K562 (cell line): Measurements from ENCODE around the gene SMOC2. TPM values are rescaled to one million over a fixed set of nuclear protein-coding genes. Genes with fewer than 3 reads are reported as not detected.

ENCODE experiments used
- ATAC-seq: fragments of 200-7000 bp; cut with Tn5 transposase; 3 replicates; pipeline ENCODE4 v1.9.1; 2020; ENCODE audit warnings: moderate library complexity
- BruUV-seq: library from RNA; stranded (reverse); fragments of 400-500 nt; replicated peaks from 2 replicates; lab custom pipeline; 2021; lab: Mats Ljungman, UMichigan
- CTCF ChIA-PET: fragments of 300-600 bp; formaldehyde crosslinking; extraction: SDS; loops from one replicate; lab custom pipeline; 2021; ENCODE audit warnings: low intra/inter-chr PET ratio; lab: Yijun Ruan, JAX
- POLR2A ChIA-PET: fragments of 300-600, 350-650 bp; sonication (Branson Sonifier 250); formaldehyde crosslinking; extraction: SDS; loops from one replicate; lab custom pipeline; 2021; ENCODE audit warnings: antibody characterized with exemption, inconsistent platforms; lab: Yijun Ruan, JAX
- DNase-seq, 4 experiments: peaks; one replicate each; pipeline versions ENCODE4 v3.0.0 to v3.0.0-alpha.2; 2011 to 2018; ENCODE audit warnings: low spot score in 3 of 4, mixed read lengths in 3 of 4; ENCODE audit errors: extremely low read depth in 1 of 4
- FAIRE-seq: peaks from 2 replicates; lab custom pipeline; 2011; peaks lifted over from hg19 to GRCh38; lab: Jason Lieb, UNC
- H2AFZ ChIP-seq: 2 replicates; pipeline ENCODE4 v1.6.0; 2011; ENCODE audit warnings: low read depth, low read length, control low read depth, inconsistent platforms
- H3K27ac ChIP-seq: fragments of 200-600 bp; 3 replicates; pipeline ENCODE4 v1.8.0; 2011; ENCODE audit warnings: low read depth, mild to moderate bottlenecking, control low read depth, inconsistent platforms, low read length, moderate library complexity, mixed read lengths; ENCODE audit errors: extremely low read depth
- H3K27me3 ChIP-seq, 2 experiments: fragments of 300-600 bp in 1 of 2; 2 replicates in 1 of 2; 3 replicates in 1 of 2; pipeline versions ENCODE4 v1.6.0 to v1.8.0; 2011; ENCODE audit warnings: inconsistent platforms in 2 of 2, low read length in 2 of 2, mild to moderate bottlenecking in 1 of 2, mixed read lengths in 1 of 2, moderate library complexity in 1 of 2; ENCODE audit not compliant: control insufficient read depth in 2 of 2, insufficient read depth in 2 of 2
- H3K36me3 ChIP-seq: fragments of 300-600 bp; 3 replicates; pipeline ENCODE4 v1.8.0; 2011; ENCODE audit warnings: mild to moderate bottlenecking, low read length, inconsistent platforms; ENCODE audit not compliant: control insufficient read depth, insufficient read depth
- H3K4me1 ChIP-seq, 2 experiments: fragments of 200-600 bp in 1 of 2; replicated peaks in 1 of 2; 2 replicates in 1 of 2; 3 replicates in 1 of 2; pipeline versions ENCODE4 v1.5.1 to v1.8.0; 2011; ENCODE audit warnings: inconsistent platforms in 2 of 2, low read length in 2 of 2, mild to moderate bottlenecking in 1 of 2, mixed read lengths in 1 of 2, moderate library complexity in 1 of 2; ENCODE audit not compliant: control insufficient read depth in 2 of 2, insufficient read depth in 2 of 2
- H3K4me2 ChIP-seq: 2 replicates; pipeline ENCODE4 v1.6.1; 2011; ENCODE audit warnings: low read length, control low read depth, inconsistent platforms, mixed read lengths; ENCODE audit not compliant: insufficient read depth
- H3K4me3 ChIP-seq: fragments of 200-600 bp; sonication (generic), shearing (Covaris generic); 2 replicates; pipeline ENCODE4 v1.5.1; 2016; ENCODE audit warnings: control low read depth, inconsistent platforms
- H3K79me2 ChIP-seq: fragments of 200-600 bp; 3 replicates; pipeline ENCODE4 v1.8.0; 2011; ENCODE audit warnings: low read length, inconsistent platforms; ENCODE audit not compliant: control insufficient read depth, insufficient read depth
- H3K9ac ChIP-seq, 2 experiments: 2 replicates each; pipeline versions ENCODE4 v1.6.0 to v1.6.1; 2011; ENCODE audit warnings: low read depth in 2 of 2, low read length in 2 of 2, control low read depth in 1 of 2, inconsistent platforms in 1 of 2, mild to moderate bottlenecking in 1 of 2, mixed read lengths in 1 of 2; ENCODE audit not compliant: insufficient read depth in 1 of 2
- H3K9me1 ChIP-seq: one replicate; pipeline ENCODE4 v1.6.0; 2011; ENCODE audit warnings: inconsistent platforms, mild to moderate bottlenecking, low read length, moderate library complexity; ENCODE audit not compliant: control insufficient read depth, insufficient read depth
- H3K9me3 ChIP-seq: replicated peaks from 2 replicates; pipeline ENCODE4 v1.5.1; 2011; ENCODE audit warnings: low read depth, low read length, inconsistent platforms; ENCODE audit not compliant: control insufficient read depth, insufficient read depth
- H4K20me1 ChIP-seq: replicated peaks from 2 replicates; pipeline ENCODE4 v1.6.1; 2011; ENCODE audit warnings: low read length, inconsistent platforms, mixed read lengths; ENCODE audit not compliant: control insufficient read depth, insufficient read depth
- ARHGAP35 ChIP-seq: fragments of 450-650 bp; IDR thresholded peaks from 2 replicates; pipeline ENCODE4 v1.6.1; 2018; ENCODE audit not compliant: partially characterized antibody
- ETS2 ChIP-seq: IDR thresholded peaks from 2 replicates; pipeline ENCODE4 v1.6.1; 2016; ENCODE audit warnings: borderline replicate concordance, missing genetic modification characterization, mild to moderate bottlenecking, moderate library complexity, missing compliant biosample characterization; ENCODE audit not compliant: poor library complexity, severe bottlenecking
- FOS ChIP-seq: IDR thresholded peaks from 3 replicates; pipeline ENCODE4 v1.6.1; 2011; ENCODE audit not compliant: insufficient read length; ENCODE audit errors: extremely low read depth
- GATAD2B ChIP-seq: fragments of 450-650 bp; IDR thresholded peaks from 2 replicates; pipeline ENCODE4 v1.6.1; 2017; ENCODE audit warnings: mild to moderate bottlenecking, borderline replicate concordance
- GTF2A2 ChIP-seq: IDR thresholded peaks from 2 replicates; pipeline ENCODE4 v1.6.1; 2016; ENCODE audit warnings: mild to moderate bottlenecking, missing genetic modification characterization, missing compliant biosample characterization
- POLR2G ChIP-seq: fragments of 200-400 bp; formaldehyde crosslinking; IDR thresholded peaks from 2 replicates; pipeline ENCODE4 v1.6.1; 2017; ENCODE audit warnings: low read depth, mild to moderate bottlenecking, antibody characterized with exemption, low read length, moderate library complexity
- RUNX1 ChIP-seq: sonication (generic); IDR thresholded peaks from 2 replicates; pipeline ENCODE4 v1.6.1; 2016; ENCODE audit warnings: antibody characterized with exemption, low read depth
- SAP30 ChIP-seq: fragments of 200-600 bp; sonication (generic); IDR thresholded peaks from 2 replicates; pipeline ENCODE4 v1.6.1; 2012; ENCODE audit warnings: borderline replicate concordance, low read depth, mild to moderate bottlenecking, moderate library complexity, low read length, control low read depth, inconsistent platforms; ENCODE audit not compliant: insufficient read depth, poor library complexity, severe bottlenecking
- SRSF7 ChIP-seq: fragments of 200-400 bp; formaldehyde crosslinking; optimal IDR thresholded peaks from 2 replicates; pipeline ENCODE3; 2017; ENCODE audit warnings: mild to moderate bottlenecking, low read depth, low read length
- TBP ChIP-seq: optimal IDR thresholded peaks from 2 replicates; pipeline ENCODE3; 2011; ENCODE audit warnings: low read depth, low read length, improper control_type of control experiment
- YY1 ChIP-seq, 3 experiments: IDR thresholded peaks; 2 replicates each; pipeline ENCODE4 v1.6.1; 2011; ENCODE audit warnings: low read length in 2 of 3, mild to moderate bottlenecking in 2 of 3, moderate library complexity in 2 of 3, borderline replicate concordance in 1 of 3, control low read depth in 1 of 3, low read depth in 1 of 3; ENCODE audit not compliant: insufficient read depth in 3 of 3, insufficient replicate concordance in 2 of 3, control insufficient read depth in 1 of 3, insufficient read length in 1 of 3; ENCODE audit errors: extremely low read depth in 1 of 3
- ZFPM2 ChIP-seq: fragments of 250-450 bp; sonication (Bioruptor Pico); IDR thresholded peaks from 2 replicates; pipeline ENCODE4 v1.5.1; 2022; ENCODE audit warnings: mild to moderate bottlenecking
- ZNF165 ChIP-seq: fragments of 250-450 bp; sonication (Bioruptor Pico); IDR thresholded peaks from 2 replicates; pipeline ENCODE4 v1.4.0; 2020; ENCODE audit warnings: borderline replicate concordance
- WGBS: fragments of 100-300 bp; shearing (Covaris generic); methylation state at CpG from one replicate; pipeline ENCODE4 v1.1.6; 2016; ENCODE audit warnings: low coverage, mixed read lengths; ENCODE audit not compliant: insufficient coverage; ENCODE audit errors: missing lambda C conversion rate; 5-methylcytosine and 5-hydroxymethylcytosine counted together
- in situ Hi-C: fragments of 300-500 bp; cut with MboI; formaldehyde crosslinking; loops from 4 replicates; pipeline ENCODE4 v1.15.0; 2018; ENCODE audit warnings: inconsistent platforms, mixed read lengths
- intact Hi-C: fragments of 100-400 bp; cut with micrococcal nuclease; formaldehyde crosslinking; loops from 2 replicates; pipeline ENCODE4 v1.14.2; 2022
- polyA plus RNA-seq, 8 experiments: library from polyadenylated mRNA; depleted of rRNA in 4 of 8; stranded (reverse) in 5 of 8; unstranded in 3 of 8; fragments of >200 nt; fragmentation: Nextera tagmentation in 2 of 8; fragmentation: Illumina TruSeq in 1 of 8; extraction: Ambion mirVana in 2 of 8; extraction: Trizol in 1 of 8; gene quantifications; 2 replicates each; pipeline versions ENCODE4 v1.2.1 to v1.2.3, GENCODE V29; 2011 to 2014; ENCODE audit warnings: inconsistent platforms in 1 of 8, missing spikeins in 1 of 8
- total RNA-seq, 7 experiments: library from RNA; depleted of rRNA in 6 of 7; stranded (reverse); fragments of >200 nt in 6 of 7; fragmentation: Illumina TruSeq in 2 of 7; extraction: Trizol in 2 of 7; gene quantifications; 2 replicates each; pipeline versions ENCODE4 v1.2.1 to v1.2.3, GENCODE V29; 2011 to 2021; ENCODE audit warnings: low replicate concordance in 1 of 7
- TF ChIP-seq, protein P1 (sequence below): fragments of 450-650 bp; formaldehyde crosslinking; IDR thresholded peaks from 2 replicates; pipeline ENCODE4 v1.4.0; 2020; ENCODE audit warnings: mild to moderate bottlenecking, mixed read lengths
- TF ChIP-seq, protein P2 (sequence below): fragments of 450-650 bp; IDR thresholded peaks from 2 replicates; pipeline ENCODE4 v1.7.0; 2016; ENCODE audit warnings: borderline replicate concordance
- TF ChIP-seq, protein P3 (sequence below): fragments of 450-650 bp; IDR thresholded peaks from 2 replicates; pipeline ENCODE4 v1.6.1; 2018; ENCODE audit warnings: mild to moderate bottlenecking, low read depth; ENCODE audit not compliant: partially characterized antibody

SMOC2 gene
- total and polyA plus RNA-seq, 9 of the 15 experiments (the other 6 are each of a cell fraction or from before 2014, with no cell fraction given) = 0.45 to 2.3 (median 1.1) TPM

DNA sequence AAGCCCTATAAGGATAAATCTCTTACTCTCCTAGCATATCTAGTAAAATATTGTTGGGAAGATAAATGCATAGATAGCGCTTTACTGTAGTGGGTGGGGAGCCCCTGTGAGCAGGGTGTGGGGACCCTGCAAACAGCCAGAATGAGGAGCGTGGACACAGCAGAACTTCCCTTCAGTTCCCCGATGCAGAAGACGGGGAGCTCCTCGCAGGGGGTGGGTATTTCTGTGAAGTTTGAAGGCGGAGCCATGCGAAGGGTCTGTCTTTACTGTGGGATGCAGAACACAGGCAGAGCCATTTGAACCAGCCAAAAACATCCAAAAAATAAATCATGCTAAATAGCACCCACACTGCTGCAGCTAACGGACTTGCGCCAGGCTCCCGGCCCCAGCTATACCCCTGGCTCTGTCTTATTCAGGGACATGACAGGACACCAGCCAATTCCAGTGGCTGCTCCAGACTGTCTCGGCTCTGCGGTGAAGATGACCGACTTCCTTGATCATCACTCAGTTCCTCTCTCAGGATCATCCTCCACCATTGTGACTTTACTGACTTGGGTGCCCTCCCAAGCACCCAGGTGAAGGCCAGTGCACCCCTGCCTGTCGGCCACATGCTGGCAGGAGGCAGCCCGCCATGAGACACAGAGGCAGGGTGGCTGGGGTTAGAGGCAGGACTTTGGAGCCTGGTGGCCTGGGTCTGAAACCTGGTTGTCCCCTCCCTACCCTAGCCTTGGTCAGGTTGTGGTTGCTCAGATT, 134.5 kb downstream of the SMOC2 start:
- no peak overlapping the region for H3K27ac ChIP-seq
- no peaks in the 10 kb centered on the region; the same call in 1 of the 2 replicates for H4K20me1 ChIP-seq
- no peak overlapping the region for H3K9ac ChIP-seq
- peaks cover 10 to 48% of the 10 kb centered on the region in 2 experiments; a peak in 3 of 5 replicates for H3K27me3 ChIP-seq
- H3K9me3 ChIP-seq = no peaks in the 10 kb centered on the region
- intact Hi-C loops = no loop called here
- WGBS = 15% methylated on average over 14 of the region's 15 CpGs
- H3K4me2 ChIP-seq = no peak overlapping the region
- POLR2A ChIA-PET = interaction anchor here (0.6 kb wide), 1 partner anchor 26 kb away, joined by 3 read pairs; no protein-coding TSS in a partner anchor
- H3K4me1 ChIP-seq = no peaks in the 10 kb centered on the region; a peak in 1 of 5 replicates
- BruUV-seq = no TSS peak
- ATAC-seq = no peak
- CTCF ChIA-PET = no interaction called here
- H3K36me3 ChIP-seq = no peaks in the 10 kb centered on the region
- no peak overlapping the region for H2AFZ ChIP-seq
- no peaks in the 10 kb centered on the region for H3K79me2 ChIP-seq
- DNase-seq = no peak
- no peak overlapping the region for H3K4me3 ChIP-seq
- H3K9me1 ChIP-seq = no peaks in the 10 kb centered on the region
- in situ Hi-C loops = no loop called here
- no peak for FAIRE-seq
- TF ChIP-seq YY1 (IDR thresholded peaks at IDR 0.05; ENCODE audit: borderline replicate concordance in 1 of 3, control insufficient read depth in 1 of 3, extremely low read depth in 1 of 3, insufficient read depth in 3 of 3, insufficient read length in 1 of 3, insufficient replicate concordance in 2 of 3, low read depth in 1 of 3, low read length in 2 of 3) (no peak), RUNX1 (no peak), POLR2G (no peak), ZNF165 (CRISPR knock-in tag) (no peak), TBP (no peak), ZFPM2 (no peak), GTF2A2 (tag) (no peak), ARHGAP35 (no peak), FOS (no peak), ETS2 (no peak), SRSF7 (no peak), GATAD2B (no peak), SAP30 (no peak)
- TF ChIP-seq, protein P1, sequence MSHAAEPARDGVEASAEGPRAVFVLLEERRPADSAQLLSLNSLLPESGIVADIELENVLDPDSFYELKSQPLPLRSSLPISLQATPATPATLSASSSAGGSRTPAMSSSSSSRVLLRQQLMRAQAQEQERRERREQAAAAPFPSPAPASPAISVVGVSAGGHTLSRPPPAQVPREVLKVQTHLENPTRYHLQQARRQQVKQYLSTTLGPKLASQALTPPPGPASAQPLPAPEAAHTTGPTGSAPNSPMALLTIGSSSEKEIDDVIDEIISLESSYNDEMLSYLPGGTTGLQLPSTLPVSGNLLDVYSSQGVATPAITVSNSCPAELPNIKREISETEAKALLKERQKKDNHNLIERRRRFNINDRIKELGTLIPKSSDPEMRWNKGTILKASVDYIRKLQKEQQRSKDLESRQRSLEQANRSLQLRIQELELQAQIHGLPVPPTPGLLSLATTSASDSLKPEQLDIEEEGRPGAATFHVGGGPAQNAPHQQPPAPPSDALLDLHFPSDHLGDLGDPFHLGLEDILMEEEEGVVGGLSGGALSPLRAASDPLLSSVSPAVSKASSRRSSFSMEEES (CRISPR knock-in tag) = no peak
- TF ChIP-seq, protein P2, sequence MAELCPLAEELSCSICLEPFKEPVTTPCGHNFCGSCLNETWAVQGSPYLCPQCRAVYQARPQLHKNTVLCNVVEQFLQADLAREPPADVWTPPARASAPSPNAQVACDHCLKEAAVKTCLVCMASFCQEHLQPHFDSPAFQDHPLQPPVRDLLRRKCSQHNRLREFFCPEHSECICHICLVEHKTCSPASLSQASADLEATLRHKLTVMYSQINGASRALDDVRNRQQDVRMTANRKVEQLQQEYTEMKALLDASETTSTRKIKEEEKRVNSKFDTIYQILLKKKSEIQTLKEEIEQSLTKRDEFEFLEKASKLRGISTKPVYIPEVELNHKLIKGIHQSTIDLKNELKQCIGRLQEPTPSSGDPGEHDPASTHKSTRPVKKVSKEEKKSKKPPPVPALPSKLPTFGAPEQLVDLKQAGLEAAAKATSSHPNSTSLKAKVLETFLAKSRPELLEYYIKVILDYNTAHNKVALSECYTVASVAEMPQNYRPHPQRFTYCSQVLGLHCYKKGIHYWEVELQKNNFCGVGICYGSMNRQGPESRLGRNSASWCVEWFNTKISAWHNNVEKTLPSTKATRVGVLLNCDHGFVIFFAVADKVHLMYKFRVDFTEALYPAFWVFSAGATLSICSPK = no peak
- TF ChIP-seq, protein P3, sequence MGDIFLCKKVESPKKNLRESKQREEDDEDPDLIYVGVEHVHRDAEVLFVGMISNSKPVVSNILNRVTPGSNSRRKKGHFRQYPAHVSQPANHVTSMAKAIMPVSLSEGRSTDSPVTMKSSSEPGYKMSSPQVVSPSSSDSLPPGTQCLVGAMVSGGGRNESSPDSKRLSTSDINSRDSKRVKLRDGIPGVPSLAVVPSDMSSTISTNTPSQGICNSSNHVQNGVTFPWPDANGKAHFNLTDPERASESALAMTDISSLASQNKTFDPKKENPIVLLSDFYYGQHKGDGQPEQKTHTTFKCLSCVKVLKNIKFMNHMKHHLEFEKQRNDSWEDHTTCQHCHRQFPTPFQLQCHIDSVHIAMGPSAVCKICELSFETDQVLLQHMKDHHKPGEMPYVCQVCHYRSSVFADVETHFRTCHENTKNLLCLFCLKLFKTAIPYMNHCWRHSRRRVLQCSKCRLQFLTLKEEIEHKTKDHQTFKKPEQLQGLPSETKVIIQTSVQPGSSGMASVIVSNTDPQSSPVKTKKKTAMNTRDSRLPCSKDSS = no peak
